Measurements from ENCODE around the gene PTPRU.
"Not testable (repeated sequence)": the region's sequence is repeated elsewhere in the genome, so short reads cannot be mapped to it uniquely, and the experiment has no call there.

The PTPRU gene

GRCh38 chr1:29222260-29222659, 14.1 kb upstream of the PTPRU start:
- not testable (repeated sequence) for DNase-seq (ENCODE audit: low spot score)

DNA sequence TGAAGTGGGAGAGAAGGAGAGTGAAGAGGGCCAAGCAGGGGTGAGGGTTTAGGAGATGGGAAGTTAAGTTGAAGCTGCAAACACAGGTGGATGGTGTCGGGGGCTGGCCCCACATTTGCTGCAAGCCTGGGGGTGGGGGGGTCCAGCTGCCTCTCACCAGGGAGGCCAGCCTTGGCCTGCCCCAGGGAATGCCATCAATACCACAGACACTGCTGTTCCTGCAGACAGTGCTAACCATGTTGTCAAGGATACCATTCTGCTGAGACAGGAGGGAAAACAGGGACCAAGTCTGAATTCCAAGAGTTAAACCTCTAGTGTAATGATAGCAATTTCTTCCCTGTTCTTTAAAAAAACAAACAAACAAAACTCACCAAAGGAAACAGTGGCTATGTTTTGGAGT, 13.6 kb upstream of the PTPRU start:
- DNase-seq (ENCODE audit: low spot score), result no peak

DNA sequence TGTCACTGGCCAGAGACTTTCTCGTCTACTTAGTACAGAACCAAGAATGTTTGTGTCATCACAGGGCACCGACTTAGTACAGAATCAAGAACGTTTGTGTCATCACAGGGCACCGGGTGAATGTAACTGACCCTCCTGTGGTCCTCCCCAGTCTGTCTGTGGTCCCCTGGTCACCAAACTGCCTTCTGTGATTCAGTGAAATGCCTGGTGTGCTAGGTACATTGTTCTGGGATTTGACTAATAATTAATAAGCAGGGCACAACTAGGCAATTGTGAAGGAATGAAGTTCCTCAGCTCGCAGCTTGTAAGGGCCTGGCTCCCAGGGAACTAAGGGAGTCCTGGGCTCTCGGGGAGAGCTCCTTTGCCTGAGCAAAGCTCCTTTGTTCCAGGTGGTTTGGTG, 12.8 kb upstream of the PTPRU start:
- no peak for DNase-seq (ENCODE audit: low spot score)

DNA sequence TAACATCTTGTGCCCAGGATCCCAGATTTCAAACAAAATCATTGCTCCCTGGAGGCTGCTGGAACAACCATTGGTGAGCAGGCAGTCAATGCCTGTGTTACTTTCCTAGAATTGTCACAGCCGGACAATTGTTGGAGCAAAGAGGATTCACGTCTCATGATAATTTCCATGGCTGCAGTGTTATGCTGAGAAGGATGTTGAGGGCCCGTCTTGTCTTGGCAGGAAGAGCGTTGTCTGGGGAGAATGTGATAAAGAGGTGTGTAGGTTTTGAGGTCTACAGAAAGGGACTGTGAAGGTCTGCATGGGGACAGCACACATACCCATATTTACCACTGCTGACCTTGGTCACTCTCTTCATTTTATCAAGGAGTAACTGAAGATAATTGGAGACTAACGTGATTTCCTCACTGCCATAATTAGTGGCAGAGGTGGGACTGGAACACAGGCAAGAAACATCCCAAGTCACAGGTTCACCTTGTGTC, 11.9 kb upstream of the PTPRU start:
- DNase-seq (ENCODE audit: low spot score), result no peak

DNA sequence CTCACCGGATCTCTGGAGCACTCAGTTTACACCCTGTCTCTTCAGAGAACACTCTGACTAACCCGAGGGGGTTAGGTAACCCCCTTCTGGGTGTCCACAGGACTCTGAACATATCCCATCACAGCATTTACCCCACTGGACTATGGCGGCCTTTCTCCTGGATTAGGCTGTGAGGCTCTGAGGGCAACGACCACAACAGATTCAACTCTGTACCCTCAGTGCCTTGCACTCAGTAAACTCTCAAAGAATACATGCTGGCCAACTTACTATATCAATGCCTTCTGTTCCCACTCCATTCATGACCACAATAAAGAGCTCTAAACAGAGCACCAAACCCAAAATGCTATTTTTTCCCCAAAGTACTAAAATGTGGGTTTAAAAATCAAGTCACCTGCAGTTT, 11.0 kb upstream of the PTPRU start:
- no peak for DNase-seq (ENCODE audit: low spot score)

- DNase-seq (ENCODE audit: low spot score), result no peak
These were observed 8.8 kb upstream of the PTPRU start for GRCh38 chr1:29227511-29227910.

DNA sequence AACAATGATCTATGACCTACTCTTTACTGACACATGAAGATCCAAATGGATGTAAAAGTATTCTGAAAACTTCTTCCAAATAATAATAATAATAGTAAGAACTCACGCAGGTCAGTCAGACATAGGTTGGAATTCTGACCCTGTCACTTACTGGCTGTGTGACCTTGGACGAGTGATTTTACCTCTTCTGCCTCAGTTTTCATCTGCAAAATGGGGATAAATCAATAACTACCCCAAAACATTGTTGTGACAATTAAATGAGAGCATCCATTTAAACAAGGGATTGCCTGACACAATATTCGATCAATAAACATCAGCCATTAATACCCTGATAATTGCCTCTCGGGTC, 6.1 kb upstream of the PTPRU start:
- DNase-seq (ENCODE audit: low spot score), result no peak

DNA sequence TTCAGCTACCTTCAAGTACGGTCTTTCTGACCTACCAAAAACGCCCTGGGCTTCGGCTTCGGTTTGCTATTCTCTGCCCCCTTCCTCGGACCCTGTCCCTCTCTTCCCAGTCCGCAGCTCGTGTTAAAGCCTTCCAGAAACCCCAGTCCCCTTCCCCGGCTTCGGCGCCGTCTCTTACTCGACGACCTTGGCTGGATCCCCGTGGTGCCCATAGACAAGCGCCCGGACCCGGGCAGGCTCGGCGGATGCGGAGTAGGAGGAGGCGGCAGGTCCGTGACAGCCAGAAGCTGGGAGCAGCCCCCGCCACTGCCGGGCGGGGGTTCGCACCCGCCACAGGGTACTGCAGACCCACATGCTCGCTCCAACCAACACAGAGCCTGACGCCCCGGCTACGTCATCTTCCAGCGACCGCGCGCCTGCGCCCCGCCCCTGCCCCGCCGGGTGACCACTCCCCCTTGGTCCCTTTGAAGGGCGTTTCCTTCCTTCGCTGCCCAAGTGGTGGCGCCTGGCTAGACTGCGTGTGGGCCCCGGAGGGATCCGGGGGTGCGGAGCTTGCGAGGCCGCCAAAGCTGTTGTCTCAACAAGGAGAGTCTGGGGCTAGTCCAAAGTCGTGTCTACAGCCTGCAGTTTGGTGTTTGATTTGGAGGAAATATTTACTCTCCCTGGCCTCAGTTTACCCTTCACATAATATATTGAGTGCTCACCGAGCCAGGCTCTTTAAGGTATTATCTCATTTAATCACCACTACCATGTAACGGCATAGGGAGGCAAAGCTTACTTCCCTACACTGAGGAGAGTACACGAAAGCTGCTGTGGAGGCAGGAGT, 5.6 kb upstream of the PTPRU start, which contains the start of gene MECR:
MECR (minus strand) TSS at position 382 of the 826 bp plus-strand sequence; CDS start at position 354, 28 bp downstream.
- peak; percentile 89 for DNase-seq (ENCODE audit: low spot score)

GRCh38 chr1:29232387-29232786, 3.9 kb upstream of the PTPRU start:
- no peak for DNase-seq (ENCODE audit: low spot score)

GRCh38 chr1:29233693-29234092, 2.6 kb upstream of the PTPRU start:
- no peak for DNase-seq (ENCODE audit: low spot score)

- DNase-seq (ENCODE audit: low spot score), result no peak
These were observed 1.9 kb upstream of the PTPRU start for GRCh38 chr1:29234471-29234870.

- DNase-seq (ENCODE audit: low spot score), result not testable (repeated sequence)
These were observed 1.4 kb upstream of the PTPRU start for GRCh38 chr1:29234881-29235280.

DNA sequence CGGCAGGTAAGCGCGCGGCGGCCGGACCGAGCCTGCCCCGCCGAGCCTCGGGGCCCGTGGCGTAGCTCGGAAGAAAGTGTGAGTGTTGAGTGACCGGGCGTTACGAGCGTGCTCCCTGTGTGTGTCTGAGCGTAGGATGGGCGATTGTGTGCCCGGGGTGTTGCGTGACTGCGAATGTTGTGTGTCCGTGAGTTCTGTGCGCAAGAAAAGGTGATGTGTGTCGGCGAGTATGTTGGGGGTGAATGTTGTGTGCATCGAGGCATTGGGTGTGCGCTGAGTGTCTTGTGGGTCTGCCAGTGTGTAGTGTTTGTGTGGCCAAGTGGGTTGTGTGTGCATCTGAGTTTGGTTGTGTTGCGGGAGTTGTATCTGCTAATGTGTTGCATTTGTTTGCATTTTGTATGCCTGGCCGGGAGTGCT, 398 bp downstream of the PTPRU start:
- DNase-seq (ENCODE audit: low spot score), result no peak

DNA sequence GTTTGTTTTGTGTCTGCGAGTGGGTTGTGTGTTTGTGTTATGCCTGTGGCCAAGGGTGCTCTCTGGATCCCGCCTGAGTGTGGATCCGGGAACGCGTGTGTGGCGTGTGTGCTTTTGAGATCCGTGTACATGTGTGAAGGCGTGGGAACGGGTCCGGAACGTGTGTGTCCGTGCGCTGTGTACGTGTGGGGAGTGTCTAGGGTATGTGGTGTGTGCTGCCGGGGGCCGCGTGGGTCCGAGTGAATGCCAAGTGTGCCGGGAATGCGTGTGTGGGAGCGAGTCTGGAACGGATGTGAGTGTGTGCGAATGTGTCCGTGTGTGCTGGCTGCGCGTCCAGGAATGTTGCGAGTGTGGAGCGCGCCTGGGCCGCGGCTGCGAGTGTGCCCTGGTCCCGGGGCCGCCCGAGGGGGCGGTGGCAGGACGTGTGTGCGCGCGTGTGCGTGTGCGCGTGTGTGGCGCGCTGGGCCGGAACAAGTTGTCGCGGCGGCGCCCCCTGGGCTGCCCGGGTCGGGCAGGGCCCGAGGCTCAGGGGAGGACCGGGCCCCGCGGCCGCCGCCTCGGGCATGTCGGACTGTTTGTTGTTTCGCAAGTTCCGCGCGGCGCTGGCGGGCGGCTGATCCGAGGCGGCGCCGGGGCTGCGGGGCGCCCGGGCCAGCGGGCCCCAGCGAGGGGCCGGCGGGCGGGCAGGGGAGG, 953 bp downstream of the PTPRU start:
- no peak for DNase-seq (ENCODE audit: low spot score)

DNA sequence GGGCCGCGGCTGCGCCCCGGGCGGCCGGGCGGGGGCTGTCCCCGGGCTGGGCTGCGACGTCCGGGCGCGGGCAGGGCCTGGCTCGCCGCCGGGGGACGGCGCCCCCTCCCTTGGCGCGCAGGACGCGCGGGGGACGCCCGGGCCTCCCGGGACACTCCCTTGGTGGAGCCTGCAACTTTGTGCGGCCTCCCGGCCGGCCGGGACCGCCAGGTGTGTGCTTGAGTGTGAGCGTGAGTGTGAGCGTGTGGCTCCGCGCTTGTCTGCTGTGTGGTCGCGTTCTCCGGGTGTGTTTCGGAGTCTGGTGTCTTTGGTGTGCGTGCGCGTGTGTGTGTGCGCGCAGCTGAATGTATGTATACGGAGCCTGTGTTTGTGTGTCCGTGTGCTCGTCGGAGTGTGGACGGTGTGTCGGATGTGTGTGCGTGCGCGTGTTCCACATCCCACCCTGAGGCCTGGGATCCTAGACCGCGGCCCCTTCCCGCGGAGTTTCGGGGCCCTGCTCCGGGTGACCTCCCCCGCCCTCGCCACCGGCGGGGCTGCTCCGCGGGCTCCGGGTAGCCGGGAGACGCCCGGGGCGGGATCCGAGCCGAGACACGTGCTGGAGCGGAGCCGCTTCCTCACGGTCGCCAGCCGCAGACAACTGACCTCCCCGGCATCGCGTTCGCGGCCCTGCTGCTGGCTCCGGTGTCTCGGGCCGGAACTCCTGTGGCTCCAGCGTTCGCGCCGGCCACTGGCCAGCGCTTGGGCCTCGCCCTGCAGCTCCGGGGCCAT, 1.7 kb downstream of the PTPRU start:
- no peak for DNase-seq (ENCODE audit: low spot score)

DNA sequence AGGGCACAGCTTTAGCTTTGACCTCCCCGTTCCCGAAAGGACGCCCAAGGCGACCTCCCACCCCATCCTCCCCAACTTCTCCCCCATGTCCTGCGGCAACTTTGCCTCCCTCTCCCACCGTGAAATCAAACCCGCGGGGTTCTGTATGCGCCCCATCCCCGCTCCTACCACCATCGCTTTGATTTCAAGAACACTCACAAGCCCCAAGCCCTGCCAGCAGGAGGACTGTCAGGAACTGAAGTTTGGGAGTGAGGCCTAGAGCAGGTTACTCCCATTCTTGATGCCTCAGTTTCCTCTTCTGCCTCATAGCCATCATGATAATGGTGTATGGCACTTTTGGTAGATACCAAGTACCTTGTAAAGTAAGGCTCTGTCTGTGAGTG, 2.3 kb downstream of the PTPRU start:
- DNase-seq (ENCODE audit: low spot score), result no peak

GRCh38 chr1:29239142-29239541, 2.8 kb downstream of the PTPRU start:
- DNase-seq (ENCODE audit: low spot score), result no peak

GRCh38 chr1:29240400-29240837, 4.1 kb downstream of the PTPRU start:
- no peak for DNase-seq (ENCODE audit: low spot score)

GRCh38 chr1:29240986-29241385, 4.7 kb downstream of the PTPRU start:
- DNase-seq (ENCODE audit: low spot score), result no peak

DNA sequence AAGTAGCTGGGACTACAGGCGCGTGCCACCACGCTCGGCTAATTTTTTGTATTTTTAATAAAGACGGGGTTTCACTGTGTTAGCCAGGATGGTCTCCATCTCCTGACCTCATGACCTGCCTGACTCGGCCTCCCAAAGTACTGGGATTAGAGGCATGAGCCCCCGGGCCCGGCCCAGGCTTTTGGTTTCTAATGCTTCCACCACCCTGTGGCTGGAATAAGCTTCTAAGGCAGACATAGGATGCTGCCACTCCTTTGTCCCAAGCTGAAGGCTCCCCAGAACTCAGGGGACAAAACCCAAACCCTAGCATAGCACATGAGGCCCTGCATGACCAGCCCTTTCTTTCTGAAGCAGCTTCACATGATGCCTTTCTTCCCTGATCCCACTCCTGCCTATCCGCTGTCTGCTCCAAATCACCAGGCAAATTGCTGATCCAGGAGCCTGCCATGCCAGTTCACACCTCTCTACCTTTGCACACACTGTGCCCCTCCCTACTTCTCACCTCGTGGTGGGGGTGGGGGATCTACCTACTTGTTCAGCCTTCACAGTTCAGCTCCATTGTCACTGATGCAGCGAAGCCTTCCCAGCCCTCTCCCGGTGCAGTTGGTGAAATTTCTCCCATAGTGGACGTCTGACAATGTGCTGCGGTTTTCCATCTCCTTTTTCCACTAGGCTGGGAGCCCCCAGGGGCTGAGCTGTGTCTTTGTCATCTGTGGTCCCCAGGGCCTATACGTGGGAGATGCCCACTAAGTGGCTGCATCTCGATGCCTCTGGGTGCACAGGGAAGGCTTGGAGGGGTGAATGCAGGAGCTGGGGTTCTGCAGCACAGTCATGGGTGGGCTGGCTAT, 6.9 kb downstream of the PTPRU start:
- no peak for DNase-seq (ENCODE audit: low spot score)

DNA sequence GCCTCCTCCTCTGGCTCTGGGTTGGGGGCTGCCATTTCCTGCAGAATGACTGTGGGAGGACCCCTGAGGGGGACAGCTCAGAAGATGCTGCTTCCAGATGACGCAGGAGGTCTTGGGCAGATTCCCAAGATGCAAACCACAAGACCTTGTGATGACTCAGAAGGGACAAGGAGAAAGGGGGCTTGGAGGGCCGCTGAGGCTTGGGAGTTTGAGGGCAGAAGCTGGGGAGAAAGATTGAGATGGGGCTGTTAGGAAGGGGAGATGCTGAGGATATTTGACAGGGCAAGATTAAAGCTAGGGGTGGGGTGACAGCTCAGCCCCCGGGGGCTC, 7.5 kb downstream of the PTPRU start:
- DNase-seq (ENCODE audit: low spot score), result no peak

DNA sequence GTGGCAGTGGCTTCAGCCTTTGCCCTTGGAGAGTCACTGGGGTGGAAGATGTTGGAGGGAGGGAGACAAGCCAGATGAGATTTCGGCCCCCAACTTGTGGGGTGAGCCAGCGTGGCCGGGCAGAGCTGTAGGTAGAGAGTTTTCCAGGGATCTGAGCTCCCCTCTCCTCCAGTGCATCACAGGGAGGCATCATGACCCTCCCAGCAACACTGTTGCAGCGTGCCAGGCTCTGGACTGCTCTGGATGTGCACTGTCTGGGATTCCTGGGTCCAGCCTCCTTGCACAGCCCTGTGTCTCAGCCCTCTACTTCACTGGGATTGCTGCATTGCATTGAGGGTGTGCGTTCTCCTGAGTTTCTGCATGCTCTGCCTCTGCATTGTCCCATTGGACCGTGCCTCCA, 8.9 kb downstream of the PTPRU start:
- DNase-seq (ENCODE audit: low spot score), result no peak
